GM12801 (cell line): ENCODE data around the gene DUS4L.

Source experiments
- TF ChIP-seq, protein P1 (sequence below): IDR thresholded peaks from one replicate; pipeline ENCODE4 v1.5.1; 2011; ENCODE audit warnings: control low read depth; ENCODE audit not compliant: insufficient read length; ENCODE audit errors: extremely low read depth

DUS4L gene

GRCh38 chr7:107564553-107565298 is 955 bp downstream of the DUS4L start:
- TF ChIP-seq, protein P1, sequence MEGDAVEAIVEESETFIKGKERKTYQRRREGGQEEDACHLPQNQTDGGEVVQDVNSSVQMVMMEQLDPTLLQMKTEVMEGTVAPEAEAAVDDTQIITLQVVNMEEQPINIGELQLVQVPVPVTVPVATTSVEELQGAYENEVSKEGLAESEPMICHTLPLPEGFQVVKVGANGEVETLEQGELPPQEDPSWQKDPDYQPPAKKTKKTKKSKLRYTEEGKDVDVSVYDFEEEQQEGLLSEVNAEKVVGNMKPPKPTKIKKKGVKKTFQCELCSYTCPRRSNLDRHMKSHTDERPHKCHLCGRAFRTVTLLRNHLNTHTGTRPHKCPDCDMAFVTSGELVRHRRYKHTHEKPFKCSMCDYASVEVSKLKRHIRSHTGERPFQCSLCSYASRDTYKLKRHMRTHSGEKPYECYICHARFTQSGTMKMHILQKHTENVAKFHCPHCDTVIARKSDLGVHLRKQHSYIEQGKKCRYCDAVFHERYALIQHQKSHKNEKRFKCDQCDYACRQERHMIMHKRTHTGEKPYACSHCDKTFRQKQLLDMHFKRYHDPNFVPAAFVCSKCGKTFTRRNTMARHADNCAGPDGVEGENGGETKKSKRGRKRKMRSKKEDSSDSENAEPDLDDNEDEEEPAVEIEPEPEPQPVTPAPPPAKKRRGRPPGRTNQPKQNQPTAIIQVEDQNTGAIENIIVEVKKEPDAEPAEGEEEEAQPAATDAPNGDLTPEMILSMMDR: no peak

GRCh38 chr7:107570298-107570697 is 6.5 kb downstream of the DUS4L start:
- TF ChIP-seq, protein P1: no peak

DNA sequence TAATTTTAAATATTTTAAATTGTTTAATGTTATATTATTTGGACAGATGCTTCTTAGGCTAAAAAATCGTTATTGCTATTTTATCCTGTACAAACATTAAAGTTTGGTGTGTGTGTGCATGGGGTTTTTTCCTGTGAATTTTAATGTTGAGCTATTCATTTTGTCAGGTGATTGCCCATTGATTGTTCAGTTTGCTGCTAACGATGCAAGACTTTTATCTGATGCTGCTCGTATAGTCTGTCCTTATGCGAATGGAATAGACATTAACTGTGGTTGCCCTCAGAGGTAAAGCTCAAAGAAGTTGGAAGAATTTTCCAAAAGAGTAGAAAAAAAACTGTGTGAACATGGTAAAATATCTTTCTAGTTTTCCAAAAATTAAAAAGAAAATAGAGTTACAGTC is 9.8 kb downstream of the DUS4L start:
- TF ChIP-seq, protein P1: no peak

GRCh38 chr7:107579554-107579884 is 15.7 kb downstream of the DUS4L start:
- TF ChIP-seq, protein P1: no peak

- TF ChIP-seq, protein P1: no peak
These were observed 16.3 kb downstream of the DUS4L start, which contains the start of gene BCAP29 for GRCh38 chr7:107579885-107580715. Gene BCAP29, plus strand, starts transcription at chr7:107580246. Its CDS starts 527 bp downstream, at chr7:107580773.

DNA sequence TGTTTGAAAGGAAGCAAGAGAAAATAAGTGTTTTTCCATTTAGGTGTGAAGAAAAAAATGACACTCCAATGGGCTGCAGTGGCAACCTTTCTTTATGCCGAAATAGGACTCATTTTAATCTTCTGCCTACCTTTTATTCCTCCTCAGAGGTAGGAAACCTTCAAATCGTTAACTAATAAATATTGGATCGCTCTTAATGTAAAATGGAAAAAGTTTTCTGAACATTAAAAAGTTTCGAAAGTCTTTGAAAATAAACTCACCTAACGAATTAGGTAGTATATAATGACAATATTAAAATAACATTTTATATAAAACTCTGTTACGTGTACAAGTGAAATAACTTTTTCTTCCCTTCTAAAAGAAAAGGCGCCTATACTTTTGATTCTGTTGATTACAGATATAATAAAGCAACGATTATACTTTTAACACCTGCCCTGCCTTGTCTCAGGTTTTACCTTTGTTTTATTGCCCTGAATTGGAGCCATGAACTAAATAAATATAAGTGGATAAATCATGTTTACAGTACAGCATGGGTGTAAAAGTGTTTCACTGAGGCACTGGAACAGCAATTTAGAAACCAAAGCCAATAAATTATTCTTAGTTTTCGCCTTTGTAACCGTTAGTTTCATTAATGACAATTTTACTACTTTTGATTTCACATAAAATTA is 17.1 kb downstream of the DUS4L start:
- TF ChIP-seq, protein P1: no peak

DNA sequence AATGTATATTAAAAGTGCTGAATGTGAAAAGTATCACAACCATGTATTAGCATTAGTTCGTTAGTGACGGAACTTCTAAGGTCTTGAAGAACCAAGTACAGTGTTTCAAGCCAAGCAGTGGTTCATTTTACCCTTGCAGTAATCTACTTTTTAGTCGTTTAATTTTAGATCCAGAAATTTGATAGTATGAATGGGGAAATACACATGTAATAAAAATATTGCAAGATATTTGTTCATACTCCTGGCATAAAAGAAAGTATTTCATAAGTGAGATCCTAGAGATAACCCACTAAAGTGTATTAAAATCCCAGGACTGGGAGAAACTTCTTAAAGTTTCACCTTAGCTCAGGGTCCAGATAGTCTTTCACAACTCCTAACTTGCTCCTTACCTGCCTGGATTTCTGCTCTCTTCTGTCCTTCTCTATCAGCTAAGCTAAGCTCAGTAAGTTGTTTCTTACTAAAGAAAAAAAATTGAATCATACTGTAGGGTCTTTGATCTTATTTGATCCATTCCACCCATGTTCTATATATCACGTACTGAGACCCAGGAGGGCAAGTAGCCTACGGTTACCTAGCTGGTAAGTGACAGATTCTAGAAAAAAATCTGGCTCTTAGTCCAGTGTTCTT is 17.7 kb downstream of the DUS4L start:
- TF ChIP-seq, protein P1: no peak
